ENCODE measurements around the gene PRKAA1. TPM values are rescaled to one million over a fixed set of nuclear protein-coding genes. Genes with fewer than 3 reads are reported as not detected.

PRKAA1 gene
- total RNA-seq, 1 experiment from 2014 or later = 28.8 TPM

DNA sequence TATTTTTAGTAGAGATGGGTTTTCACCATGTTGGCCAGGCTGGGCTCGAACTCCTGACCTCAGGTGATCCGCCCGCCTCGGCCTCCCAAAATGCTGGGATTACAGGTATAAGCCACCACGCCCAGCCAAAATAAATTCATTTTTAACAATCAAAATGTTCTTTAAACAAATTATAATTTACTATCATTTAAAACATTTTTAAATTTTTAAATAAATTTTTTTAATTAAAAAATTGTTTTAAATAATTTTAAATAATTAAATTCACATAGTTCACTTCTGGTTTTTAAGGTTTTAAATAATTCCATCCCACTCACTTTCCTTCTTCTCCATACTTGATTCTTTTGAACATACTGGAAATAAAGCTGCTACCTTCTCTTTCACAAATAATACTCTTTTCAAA is 27.4 kb downstream of the PRKAA1 start:
- Histone ChIP-seq H3K18ac (ENCODE audit: insufficient read length, low read depth, low read length) (no peak overlapping the region), H3K79me2 (ENCODE audit: insufficient read depth, low read length) (no peaks in the 10 kb centered on the region), H3K4ac (ENCODE audit: low read depth, low read length) (no peak overlapping the region), H4K91ac (ENCODE audit: insufficient read length, low read depth, low read length) (no peak overlapping the region), H3K27ac (ENCODE audit: insufficient read length, low read depth, low read length) (no peak overlapping the region), H2BK120ac (ENCODE audit: low read depth, low read length, poor library complexity, severe bottlenecking) (no peak overlapping the region), H3K79me1 (ENCODE audit: insufficient read depth, low read depth, low read length, poor library complexity, severe bottlenecking) (no peaks in the 10 kb centered on the region), H3K23me2 (ENCODE audit: insufficient read length, low read depth, low read length, poor library complexity, severe bottlenecking) (no peaks in the 10 kb centered on the region), H3T11ph (ENCODE audit: low read length) (no peak overlapping the region), H2AFZ (ENCODE audit: low read length) (no peak overlapping the region), H2BK20ac (ENCODE audit: low read depth, low read length, poor library complexity, severe bottlenecking) (no peak overlapping the region), H3K9ac (ENCODE audit: extremely low read depth, insufficient read length, low read length) (no peak overlapping the region), H3K4me2 (ENCODE audit: insufficient read depth, insufficient read length, low read length) (no peak overlapping the region), H2BK15ac (ENCODE audit: low read depth, low read length) (no peak overlapping the region), H3K56ac (ENCODE audit: insufficient read length, low read depth, low read length) (no peak overlapping the region), H3K9me3 (ENCODE audit: control insufficient read depth, low read depth, low read length) (no peaks in the 10 kb centered on the region), H4K8ac (replicated peaks; ENCODE audit: insufficient read length, low read depth, low read length) (no peak overlapping the region), H3K4me1 (ENCODE audit: insufficient read depth, low read length) (no peaks in the 10 kb centered on the region), H4K5ac (ENCODE audit: insufficient read length, low read depth, low read length) (no peak overlapping the region), H2BK5ac (ENCODE audit: insufficient read length, low read length) (no peak overlapping the region), H4K20me1 (ENCODE audit: control insufficient read depth, insufficient read depth, insufficient read length) (no peaks in the 10 kb centered on the region), H3K23ac (ENCODE audit: insufficient read length, low read depth, low read length) (no peak overlapping the region), H2AK5ac (ENCODE audit: insufficient read length, low read length) (no peak overlapping the region), H3K14ac (ENCODE audit: insufficient read depth, low read length) (no peak overlapping the region), H2BK12ac (ENCODE audit: insufficient read length, low read depth, low read length) (no peak overlapping the region), H3K27me3 (ENCODE audit: insufficient read depth, low read length) (no peaks in the 10 kb centered on the region)
- H3K9me3 Mint-ChIP-seq = no peaks in the 10 kb centered on the region
- no peaks in the 10 kb centered on the region for H3K4me1 Mint-ChIP-seq
- H3K4me3 Mint-ChIP-seq = no peak overlapping the region
- peaks cover 13 to 52% (median 39%) of the 10 kb centered on the region in 3 experiments; a peak in 6 of 7 replicates for H3K36me3 Mint-ChIP-seq (ENCODE audit: insufficient read depth in 1 of 3, low read depth in 3 of 3)
- H3K27me3 Mint-ChIP-seq (ENCODE audit: low read depth) = no peaks in the 10 kb centered on the region
- TF ChIP-seq, protein P1, sequence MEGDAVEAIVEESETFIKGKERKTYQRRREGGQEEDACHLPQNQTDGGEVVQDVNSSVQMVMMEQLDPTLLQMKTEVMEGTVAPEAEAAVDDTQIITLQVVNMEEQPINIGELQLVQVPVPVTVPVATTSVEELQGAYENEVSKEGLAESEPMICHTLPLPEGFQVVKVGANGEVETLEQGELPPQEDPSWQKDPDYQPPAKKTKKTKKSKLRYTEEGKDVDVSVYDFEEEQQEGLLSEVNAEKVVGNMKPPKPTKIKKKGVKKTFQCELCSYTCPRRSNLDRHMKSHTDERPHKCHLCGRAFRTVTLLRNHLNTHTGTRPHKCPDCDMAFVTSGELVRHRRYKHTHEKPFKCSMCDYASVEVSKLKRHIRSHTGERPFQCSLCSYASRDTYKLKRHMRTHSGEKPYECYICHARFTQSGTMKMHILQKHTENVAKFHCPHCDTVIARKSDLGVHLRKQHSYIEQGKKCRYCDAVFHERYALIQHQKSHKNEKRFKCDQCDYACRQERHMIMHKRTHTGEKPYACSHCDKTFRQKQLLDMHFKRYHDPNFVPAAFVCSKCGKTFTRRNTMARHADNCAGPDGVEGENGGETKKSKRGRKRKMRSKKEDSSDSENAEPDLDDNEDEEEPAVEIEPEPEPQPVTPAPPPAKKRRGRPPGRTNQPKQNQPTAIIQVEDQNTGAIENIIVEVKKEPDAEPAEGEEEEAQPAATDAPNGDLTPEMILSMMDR (conservative IDR thresholded peaks at IDR 0.05) = no peak
- DNase-seq = no peak
- no CpG with 5 or more reads among the region's 5 CpGs for WGBS (ENCODE audit: extremely low coverage, insufficient read length, low lambda C conversion rate)
- no peak overlapping the region for H3K27ac Mint-ChIP-seq
